ENCODE measurements around the gene STRADB. TPM values are rescaled to one million over a fixed set of nuclear protein-coding genes. Genes with fewer than 3 reads are reported as not detected.

The STRADB gene
- polyA plus RNA-seq, 3 donors: 6.9 to 25.6 (median 22.0) TPM

DNA sequence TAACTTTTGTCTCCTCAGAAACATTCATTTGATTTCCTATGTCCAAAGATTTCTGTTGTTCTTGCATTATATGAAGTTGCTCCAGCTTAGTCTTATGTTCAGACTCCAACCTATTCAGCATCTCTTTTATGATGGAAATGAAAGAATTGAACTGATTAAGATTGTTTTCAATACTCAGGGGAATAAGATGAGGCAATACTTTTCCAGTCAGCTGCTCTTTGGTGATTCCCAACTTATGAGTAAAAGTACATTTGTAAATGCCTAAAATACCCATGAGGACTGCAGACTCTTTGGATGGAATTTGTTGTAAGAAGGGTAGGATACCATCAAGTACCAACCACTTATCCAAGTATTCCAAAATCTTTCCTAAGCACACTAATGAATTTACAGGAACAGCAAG is 40.1 kb upstream of the STRADB start:
- intact Hi-C loops (cut with micrococcal nuclease): no loop called here
- no peak overlapping the region for H3K4me3 Mint-ChIP-seq
- Histone ChIP-seq H2AFZ (ENCODE audit: insufficient read depth, low read depth, low read length, poor library complexity, severe bottlenecking) (no peak overlapping the region), H3K4me1 (ENCODE audit: control insufficient read depth in 1 of 2, insufficient read depth in 2 of 2, low read length in 2 of 2) (peaks cover under 1 to 5% of the 10 kb centered on the region in 2 donors), H3K9ac (ENCODE audit: insufficient read depth, low read length, poor library complexity, severe bottlenecking) (no peak overlapping the region), H3K9me3 (replicated peaks in 1 of 2; ENCODE audit: control insufficient read depth in 1 of 2, insufficient read depth in 1 of 2, low read length in 2 of 2) (no peaks in the 10 kb centered on the region), H3K4me3 (replicated peaks in 1 of 3; ENCODE audit: low read depth in 2 of 3, low read length in 3 of 3) (no peak overlapping the region), H4K20me1 (ENCODE audit: insufficient read depth, low read length) (peaks cover 13% of the 10 kb centered on the region), H3K27me3 (ENCODE audit: control insufficient read depth in 2 of 2, insufficient read depth in 2 of 2, low read length in 2 of 2) (no peaks in the 10 kb centered on the region), H3K4me2 (replicated peaks; ENCODE audit: extremely low read depth, low read length, poor library complexity, severe bottlenecking) (no peak overlapping the region), H3K27ac (ENCODE audit: low read depth in 1 of 2, low read length in 2 of 2) (no peak overlapping the region), H3K79me2 (ENCODE audit: insufficient read depth, low read length) (peaks cover 8% of the 10 kb centered on the region), H3K36me3 (replicated peaks in 1 of 2; ENCODE audit: control insufficient read depth in 1 of 2, insufficient read depth in 2 of 2, low read length in 2 of 2) (peaks cover 2 to 5% of the 10 kb centered on the region in 2 donors)
- TF ChIP-seq, protein P1, sequence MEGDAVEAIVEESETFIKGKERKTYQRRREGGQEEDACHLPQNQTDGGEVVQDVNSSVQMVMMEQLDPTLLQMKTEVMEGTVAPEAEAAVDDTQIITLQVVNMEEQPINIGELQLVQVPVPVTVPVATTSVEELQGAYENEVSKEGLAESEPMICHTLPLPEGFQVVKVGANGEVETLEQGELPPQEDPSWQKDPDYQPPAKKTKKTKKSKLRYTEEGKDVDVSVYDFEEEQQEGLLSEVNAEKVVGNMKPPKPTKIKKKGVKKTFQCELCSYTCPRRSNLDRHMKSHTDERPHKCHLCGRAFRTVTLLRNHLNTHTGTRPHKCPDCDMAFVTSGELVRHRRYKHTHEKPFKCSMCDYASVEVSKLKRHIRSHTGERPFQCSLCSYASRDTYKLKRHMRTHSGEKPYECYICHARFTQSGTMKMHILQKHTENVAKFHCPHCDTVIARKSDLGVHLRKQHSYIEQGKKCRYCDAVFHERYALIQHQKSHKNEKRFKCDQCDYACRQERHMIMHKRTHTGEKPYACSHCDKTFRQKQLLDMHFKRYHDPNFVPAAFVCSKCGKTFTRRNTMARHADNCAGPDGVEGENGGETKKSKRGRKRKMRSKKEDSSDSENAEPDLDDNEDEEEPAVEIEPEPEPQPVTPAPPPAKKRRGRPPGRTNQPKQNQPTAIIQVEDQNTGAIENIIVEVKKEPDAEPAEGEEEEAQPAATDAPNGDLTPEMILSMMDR (IDR thresholded peaks at IDR 0.05): no peak
- peaks cover 13 to 20% of the 10 kb centered on the region in 2 donors for H3K36me3 Mint-ChIP-seq
- no peak for DNase-seq
- H3K4me1 Mint-ChIP-seq: peaks cover 10% of the 10 kb centered on the region
- H3K27ac Mint-ChIP-seq: no peak overlapping the region
- H3K27me3 Mint-ChIP-seq (ENCODE audit: low read depth in 3 of 3): no peaks in the 10 kb centered on the region
- H3K9me3 Mint-ChIP-seq: peaks cover 0 to 2% (median 0%) of the 10 kb centered on the region in 7 donors

DNA sequence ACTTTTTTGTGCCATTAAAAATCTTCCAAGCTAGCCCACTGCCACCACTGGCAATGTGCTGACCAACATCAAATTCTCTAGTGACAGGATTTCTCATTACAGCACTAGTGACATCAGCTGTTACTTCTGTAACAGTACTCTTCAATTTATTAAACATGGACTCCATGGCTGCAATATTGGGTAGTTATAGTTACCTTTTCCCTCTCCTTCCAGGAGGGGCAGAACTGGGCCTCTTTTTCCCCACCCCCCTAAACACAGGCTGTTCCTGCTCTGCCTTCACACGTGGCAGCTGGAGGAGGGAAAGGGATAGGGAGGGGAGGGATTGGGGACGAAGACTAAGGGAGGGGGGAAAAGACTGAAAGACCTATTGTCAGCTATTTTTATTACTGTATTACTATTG is 38.4 kb upstream of the STRADB start:
- Mint-ChIP-seq H3K27me3 (ENCODE audit: low read depth in 3 of 3) (no peaks in the 10 kb centered on the region), H3K27ac (no peak overlapping the region), H3K9me3 (peaks cover 0 to 2% (median 0%) of the 10 kb centered on the region in 7 donors), H3K4me3 (no peak overlapping the region), H3K4me1 (no peaks in the 10 kb centered on the region), H3K36me3 (peaks cover 14 to 25% of the 10 kb centered on the region in 2 donors)
- Histone ChIP-seq H3K79me2 (ENCODE audit: insufficient read depth, low read length) (peaks cover 8% of the 10 kb centered on the region), H4K20me1 (ENCODE audit: insufficient read depth, low read length) (peaks cover 13% of the 10 kb centered on the region), H3K9me3 (replicated peaks in 1 of 2; ENCODE audit: control insufficient read depth in 1 of 2, insufficient read depth in 1 of 2, low read length in 2 of 2) (no peaks in the 10 kb centered on the region), H2AFZ (ENCODE audit: insufficient read depth, low read depth, low read length, poor library complexity, severe bottlenecking) (no peak overlapping the region), H3K27ac (ENCODE audit: low read depth in 1 of 2, low read length in 2 of 2) (no peak overlapping the region), H3K27me3 (ENCODE audit: control insufficient read depth in 2 of 2, insufficient read depth in 2 of 2, low read length in 2 of 2) (no peaks in the 10 kb centered on the region), H3K36me3 (replicated peaks in 1 of 2; ENCODE audit: control insufficient read depth in 1 of 2, insufficient read depth in 2 of 2, low read length in 2 of 2) (peaks cover 2 to 14% of the 10 kb centered on the region in 2 donors), H3K9ac (ENCODE audit: insufficient read depth, low read length, poor library complexity, severe bottlenecking) (no peak overlapping the region), H3K4me2 (replicated peaks; ENCODE audit: extremely low read depth, low read length, poor library complexity, severe bottlenecking) (no peak overlapping the region), H3K4me1 (ENCODE audit: control insufficient read depth in 1 of 2, insufficient read depth in 2 of 2, low read length in 2 of 2) (no peaks in the 10 kb centered on the region), H3K4me3 (replicated peaks in 1 of 3; ENCODE audit: low read depth in 2 of 3, low read length in 3 of 3) (no peak overlapping the region)
- intact Hi-C loops (cut with micrococcal nuclease): no loop called here
- no CpG with 5 or more reads among the region's 2 CpGs for WGBS (ENCODE audit: insufficient coverage)
- no peak for DNase-seq
- TF ChIP-seq, protein P1 (IDR thresholded peaks at IDR 0.05): no peak

Data from CD14-positive monocyte (primary cell).